AG10803 (cell line): ENCODE data around the gene TMEM175.

Experiments
- DNase-seq: peaks from one replicate; pipeline ENCODE4 v3.0.0; 2010; ENCODE audit warnings: low read depth
- H3K4me3 ChIP-seq: 2 replicates; pipeline ENCODE4 v1.5.1; 2011; ENCODE audit warnings: mild to moderate bottlenecking, low read length, control low read depth
- TF ChIP-seq, protein P1 (sequence below): conservative IDR thresholded peaks from 2 replicates; pipeline ENCODE4 v1.5.1; 2011; ENCODE audit warnings: mild to moderate bottlenecking, low read length, control low read depth, inconsistent platforms

TMEM175 gene

DNA sequence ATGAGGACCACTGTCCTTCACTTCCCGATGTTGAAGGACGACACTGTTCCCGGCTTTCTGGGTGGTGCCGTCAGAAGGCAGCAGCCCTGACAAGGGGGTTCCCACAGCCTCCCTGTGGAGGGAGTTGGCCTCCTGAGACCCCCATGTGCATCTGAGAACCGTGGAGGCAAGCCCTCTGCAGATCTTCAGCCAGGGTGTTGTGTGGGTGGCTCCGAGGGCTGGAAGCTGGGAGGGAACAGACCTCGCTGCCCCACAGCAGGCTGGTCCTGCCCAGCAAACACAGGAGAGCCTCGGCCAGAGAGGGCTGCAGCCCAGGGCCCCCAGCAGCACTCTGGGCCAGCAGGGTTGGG, 24.9 kb downstream of the TMEM175 start:
- TF ChIP-seq, protein P1, sequence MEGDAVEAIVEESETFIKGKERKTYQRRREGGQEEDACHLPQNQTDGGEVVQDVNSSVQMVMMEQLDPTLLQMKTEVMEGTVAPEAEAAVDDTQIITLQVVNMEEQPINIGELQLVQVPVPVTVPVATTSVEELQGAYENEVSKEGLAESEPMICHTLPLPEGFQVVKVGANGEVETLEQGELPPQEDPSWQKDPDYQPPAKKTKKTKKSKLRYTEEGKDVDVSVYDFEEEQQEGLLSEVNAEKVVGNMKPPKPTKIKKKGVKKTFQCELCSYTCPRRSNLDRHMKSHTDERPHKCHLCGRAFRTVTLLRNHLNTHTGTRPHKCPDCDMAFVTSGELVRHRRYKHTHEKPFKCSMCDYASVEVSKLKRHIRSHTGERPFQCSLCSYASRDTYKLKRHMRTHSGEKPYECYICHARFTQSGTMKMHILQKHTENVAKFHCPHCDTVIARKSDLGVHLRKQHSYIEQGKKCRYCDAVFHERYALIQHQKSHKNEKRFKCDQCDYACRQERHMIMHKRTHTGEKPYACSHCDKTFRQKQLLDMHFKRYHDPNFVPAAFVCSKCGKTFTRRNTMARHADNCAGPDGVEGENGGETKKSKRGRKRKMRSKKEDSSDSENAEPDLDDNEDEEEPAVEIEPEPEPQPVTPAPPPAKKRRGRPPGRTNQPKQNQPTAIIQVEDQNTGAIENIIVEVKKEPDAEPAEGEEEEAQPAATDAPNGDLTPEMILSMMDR = no peak
- H3K4me3 ChIP-seq = no peak overlapping the region
- DNase-seq = no peak

DNA sequence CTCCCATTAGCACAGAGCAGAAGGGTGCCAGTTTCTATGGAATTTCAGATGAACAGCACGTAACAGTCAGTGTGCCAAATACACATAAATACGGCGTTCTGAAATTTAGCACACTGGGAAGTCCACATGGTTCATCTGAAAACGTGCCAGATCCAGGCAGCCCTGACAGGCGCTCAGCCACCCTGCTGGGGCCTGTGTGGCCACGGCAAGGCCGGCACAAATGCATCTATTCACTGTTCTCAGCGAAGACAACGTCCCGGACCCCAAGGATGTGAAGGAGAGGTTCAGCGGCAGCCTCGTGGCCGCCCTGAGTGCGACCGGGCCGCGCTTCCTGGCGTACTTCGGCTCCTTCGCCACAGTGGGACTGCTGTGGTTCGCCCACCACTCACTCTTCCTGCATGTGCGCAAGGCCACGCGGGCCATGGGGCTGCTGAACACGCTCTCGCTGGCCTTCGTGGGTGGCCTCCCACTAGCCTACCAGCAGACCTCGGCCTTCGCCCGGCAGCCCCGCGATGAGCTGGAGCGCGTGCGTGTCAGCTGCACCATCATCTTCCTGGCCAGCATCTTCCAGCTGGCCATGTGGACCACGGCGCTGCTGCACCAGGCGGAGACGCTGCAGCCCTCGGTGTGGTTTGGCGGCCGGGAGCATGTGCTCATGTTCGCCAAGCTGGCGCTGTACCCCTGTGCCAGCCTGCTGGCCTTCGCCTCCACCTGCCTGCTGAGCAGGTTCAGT, 25.5 kb downstream of the TMEM175 start:
- TF ChIP-seq, protein P1 = no peak
- no peak for DNase-seq
- no peak overlapping the region for H3K4me3 ChIP-seq

DNA sequence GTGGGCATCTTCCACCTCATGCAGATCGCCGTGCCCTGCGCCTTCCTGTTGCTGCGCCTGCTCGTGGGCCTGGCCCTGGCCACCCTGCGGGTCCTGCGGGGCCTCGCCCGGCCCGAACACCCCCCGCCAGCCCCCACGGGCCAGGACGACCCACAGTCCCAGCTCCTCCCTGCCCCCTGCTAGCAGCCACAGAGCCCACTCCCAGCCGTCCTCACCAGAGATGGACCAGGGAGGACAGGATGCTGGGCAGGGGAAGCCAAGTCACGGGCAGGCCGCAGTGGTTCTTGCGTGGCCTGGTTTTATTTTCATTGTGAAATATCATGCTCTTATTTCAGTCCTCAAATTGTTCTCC, 26.0 kb downstream of the TMEM175 start:
- H3K4me3 ChIP-seq = no peak overlapping the region
- no peak for DNase-seq
- TF ChIP-seq, protein P1 = no peak

DNA sequence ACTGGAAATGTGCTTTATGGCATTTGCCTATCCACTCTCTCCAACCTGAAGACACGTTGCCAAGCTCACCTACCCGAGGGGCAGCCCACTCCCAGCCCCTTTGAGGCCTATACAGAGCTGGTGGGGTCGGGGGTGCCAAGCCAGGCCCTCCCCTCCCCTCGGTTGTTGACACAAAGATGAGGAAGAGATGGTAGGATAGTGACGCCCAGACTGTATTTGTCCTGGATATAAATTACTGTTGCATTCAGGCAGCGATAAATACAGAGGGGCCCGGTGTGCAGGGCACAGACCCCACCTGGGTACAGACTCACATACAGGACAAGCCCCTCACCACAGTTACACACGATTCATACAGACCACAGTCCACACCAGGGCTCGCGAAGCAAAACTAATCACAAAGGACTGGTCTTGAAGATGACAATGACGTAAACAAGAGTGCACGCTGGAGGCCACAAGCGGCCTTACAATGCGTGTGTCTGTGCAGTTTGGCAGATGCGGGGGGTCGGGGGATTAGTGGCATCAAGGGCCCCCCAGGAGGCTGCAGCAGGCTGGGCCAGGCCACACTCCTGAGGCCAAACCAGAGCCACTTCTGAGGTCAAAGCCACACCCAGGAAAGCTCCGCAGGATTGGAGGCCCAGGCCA, 26.6 kb downstream of the TMEM175 start:
- TF ChIP-seq, protein P1 = no peak
- no peak for DNase-seq

DNA sequence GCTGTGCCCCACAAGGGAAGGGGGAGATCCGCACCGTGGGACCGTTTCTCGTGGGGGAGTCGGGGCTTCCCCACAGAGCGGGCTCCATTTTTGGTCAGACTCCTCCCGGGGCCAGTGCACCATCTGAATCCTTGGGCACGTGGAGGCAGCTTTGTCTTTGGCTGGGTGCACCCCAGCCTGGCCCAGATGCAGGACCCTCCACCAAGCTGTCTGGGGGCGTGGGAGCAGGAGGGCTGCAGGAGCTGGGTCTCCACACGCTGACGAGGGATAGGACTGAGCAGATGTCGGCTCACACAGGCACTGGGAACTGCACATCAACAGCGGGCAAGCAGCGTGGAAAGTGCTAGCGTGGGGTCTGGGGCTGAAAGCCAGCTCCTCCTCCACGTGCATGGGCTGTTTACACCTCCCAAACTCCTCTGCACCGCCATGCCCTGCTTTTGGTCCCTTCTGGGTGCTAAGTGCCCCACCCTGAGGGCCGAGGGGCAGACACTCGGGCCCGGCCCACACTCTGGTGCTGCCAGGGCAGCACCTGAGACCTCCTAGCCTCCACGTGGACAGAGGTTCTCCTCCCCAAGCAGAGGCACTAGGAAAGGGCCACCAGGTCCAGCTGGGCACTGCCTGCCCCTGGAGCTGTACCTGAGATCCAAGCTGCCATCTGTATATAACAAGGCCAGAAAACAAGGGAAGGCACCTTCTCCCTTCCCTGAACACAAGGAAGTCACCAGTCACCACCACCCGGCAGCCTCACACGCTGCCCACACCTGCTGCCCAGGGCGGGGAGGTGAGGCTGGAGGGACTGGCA, 27.3 kb downstream of the TMEM175 start:
- TF ChIP-seq, protein P1 = no peak
- H3K4me3 ChIP-seq = no peak overlapping the region
- DNase-seq = no peak

More for the DNA sequence above, 26.6 kb downstream of the TMEM175 start:
- H3K4me3 ChIP-seq = no peak overlapping the region

DNA sequence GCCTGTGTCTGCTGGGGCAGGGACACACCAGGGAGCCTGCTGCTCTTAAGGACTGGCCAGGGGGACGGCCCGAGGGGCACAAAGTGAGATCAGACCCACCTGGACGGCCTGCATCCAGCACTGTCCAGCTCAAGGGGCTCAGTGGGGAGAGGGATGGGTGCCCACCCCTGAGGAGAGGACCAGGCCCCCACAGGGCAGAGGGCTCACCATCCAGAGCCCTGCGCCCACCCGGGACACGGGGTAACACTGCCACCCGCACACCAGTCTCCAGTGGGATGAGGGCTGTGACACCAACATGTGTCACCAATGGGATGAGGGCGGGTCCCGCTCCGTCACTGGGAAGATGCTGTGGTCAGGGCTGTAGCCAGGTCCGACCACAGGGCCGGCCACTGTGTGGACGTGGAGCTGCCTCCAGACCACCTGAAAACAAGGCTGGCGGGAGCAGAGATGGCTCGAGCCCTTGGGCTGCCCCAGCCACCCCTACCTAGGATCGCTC, 27.9 kb downstream of the TMEM175 start:
- H3K4me3 ChIP-seq = no peak overlapping the region
- DNase-seq = no peak
- TF ChIP-seq, protein P1 = no peak
